H9 (cell line): ENCODE results near the gene WDR37. TPM values are rescaled to one million over a fixed set of nuclear protein-coding genes. Genes with fewer than 3 reads are reported as not detected.

Experiments
- DNase-seq: peaks from one replicate; pipeline ENCODE4 v3.0.0-alpha.2; 2017
- H2AFZ ChIP-seq: one replicate; pipeline ENCODE4 v1.6.1; 2013; ENCODE audit warnings: mild to moderate bottlenecking, low read length, control low read depth, moderate library complexity
- H2AK5ac ChIP-seq: 2 replicates; pipeline ENCODE4 v1.6.1; 2013; ENCODE audit warnings: low read length, control low read depth, mixed read lengths; ENCODE audit not compliant: insufficient read length
- H2BK120ac ChIP-seq: one replicate; pipeline ENCODE4 v1.6.1; 2013; ENCODE audit warnings: low read depth, mild to moderate bottlenecking, low read length, control low read depth, inconsistent platforms; ENCODE audit not compliant: poor library complexity, severe bottlenecking
- H2BK12ac ChIP-seq: 2 replicates; pipeline ENCODE4 v1.6.1; 2013; ENCODE audit warnings: low read length, control low read depth, mixed read lengths, low read depth; ENCODE audit not compliant: insufficient read length
- H2BK15ac ChIP-seq: 2 replicates; pipeline ENCODE4 v1.6.1; 2013; ENCODE audit warnings: low read depth, low read length, control low read depth
- H2BK20ac ChIP-seq: one replicate; pipeline ENCODE4 v1.6.1; 2013; ENCODE audit warnings: low read depth, mild to moderate bottlenecking, low read length, control low read depth, inconsistent platforms; ENCODE audit not compliant: poor library complexity, severe bottlenecking
- H2BK5ac ChIP-seq: 2 replicates; pipeline ENCODE4 v1.6.1; 2013; ENCODE audit warnings: low read length, control low read depth, mixed read lengths; ENCODE audit not compliant: insufficient read length
- H3K14ac ChIP-seq: 2 replicates; pipeline ENCODE4 v1.6.1; 2013; ENCODE audit warnings: low read length, control low read depth; ENCODE audit not compliant: insufficient read depth
- H3K18ac ChIP-seq: 2 replicates; pipeline ENCODE4 v1.6.1; 2013; ENCODE audit warnings: low read depth, mild to moderate bottlenecking, mixed read lengths, low read length, control low read depth; ENCODE audit not compliant: insufficient read length
- H3K23ac ChIP-seq: 2 replicates; pipeline ENCODE4 v1.6.1; 2013; ENCODE audit warnings: low read length, control low read depth, mixed read lengths, low read depth; ENCODE audit not compliant: insufficient read length
- H3K23me2 ChIP-seq: 2 replicates; pipeline ENCODE4 v1.6.1; 2013; ENCODE audit warnings: low read depth, mild to moderate bottlenecking, mixed read lengths, low read length, control low read depth; ENCODE audit not compliant: insufficient read length, poor library complexity, severe bottlenecking
- H3K27ac ChIP-seq: 2 replicates; pipeline ENCODE4 v1.5.1; 2013; ENCODE audit warnings: low read length, control low read depth, mixed read lengths, low read depth; ENCODE audit not compliant: insufficient read length
- H3K27me3 ChIP-seq: 2 replicates; pipeline ENCODE4 v1.6.1; 2013; ENCODE audit warnings: low read length, control low read depth, inconsistent platforms; ENCODE audit not compliant: insufficient read depth
- H3K4ac ChIP-seq: 2 replicates; pipeline ENCODE4 v1.6.1; 2013; ENCODE audit warnings: low read depth, mild to moderate bottlenecking, control low read depth, inconsistent platforms, low read length, moderate library complexity
- H3K4me1 ChIP-seq: 2 replicates; pipeline ENCODE4 v1.6.1; 2013; ENCODE audit warnings: low read length, control low read depth, inconsistent platforms; ENCODE audit not compliant: insufficient read depth
- H3K4me2 ChIP-seq: 2 replicates; pipeline ENCODE4 v1.6.1; 2013; ENCODE audit warnings: low read length, control low read depth, mixed read lengths; ENCODE audit not compliant: insufficient read length, insufficient read depth
- H3K56ac ChIP-seq: 2 replicates; pipeline ENCODE4 v1.6.1; 2013; ENCODE audit warnings: low read depth, mild to moderate bottlenecking, mixed read lengths, low read length, control low read depth; ENCODE audit not compliant: insufficient read length
- H3K79me1 ChIP-seq: 2 replicates; pipeline ENCODE4 v1.6.1; 2013; ENCODE audit warnings: low read depth, mild to moderate bottlenecking, moderate library complexity, low read length, control low read depth, inconsistent platforms; ENCODE audit not compliant: insufficient read depth, poor library complexity, severe bottlenecking
- H3K79me2 ChIP-seq: 2 replicates; pipeline ENCODE4 v1.6.1; 2013; ENCODE audit warnings: low read length, control low read depth, inconsistent platforms; ENCODE audit not compliant: insufficient read depth
- H3K9ac ChIP-seq: 2 replicates; pipeline ENCODE4 v1.6.1; 2013; ENCODE audit warnings: low read length, control low read depth, mixed read lengths; ENCODE audit not compliant: insufficient read length; ENCODE audit errors: extremely low read depth
- H3K9me3 ChIP-seq: one replicate; pipeline ENCODE4 v1.6.1; 2013; ENCODE audit warnings: low read depth, low read length, inconsistent platforms; ENCODE audit not compliant: control insufficient read depth
- H3T11ph ChIP-seq: one replicate; pipeline ENCODE4 v1.6.1; 2013; ENCODE audit warnings: mild to moderate bottlenecking, low read length, control low read depth, inconsistent platforms
- H4K20me1 ChIP-seq: one replicate; pipeline ENCODE4 v1.6.1; 2013; ENCODE audit not compliant: control insufficient read depth, insufficient read length, insufficient read depth
- H4K5ac ChIP-seq: 2 replicates; pipeline ENCODE4 v1.6.1; 2013; ENCODE audit warnings: low read depth, mild to moderate bottlenecking, mixed read lengths, low read length, control low read depth; ENCODE audit not compliant: insufficient read length
- H4K8ac ChIP-seq: replicated peaks from 2 replicates; pipeline ENCODE4 v1.6.1; 2013; ENCODE audit warnings: low read length, control low read depth, mixed read lengths, low read depth; ENCODE audit not compliant: insufficient read length
- H4K91ac ChIP-seq: 2 replicates; pipeline ENCODE4 v1.6.1; 2013; ENCODE audit warnings: low read depth, mild to moderate bottlenecking, moderate library complexity, mixed read lengths, low read length, control low read depth; ENCODE audit not compliant: insufficient read length
- H3K27ac Mint-ChIP-seq, 3 experiments: 2 replicates in 2 of 3; 3 replicates in 1 of 3; pipeline ENCODE4 v1.8.0; 2020 to 2021; ENCODE audit warnings: mixed read lengths in 3 of 3, mild to moderate bottlenecking in 1 of 3, moderate library complexity in 1 of 3
- H3K27me3 Mint-ChIP-seq: 2 replicates; pipeline ENCODE4 v1.8.0; 2021; ENCODE audit warnings: low read depth, mild to moderate bottlenecking, moderate library complexity, mixed read lengths
- H3K36me3 Mint-ChIP-seq, 3 experiments: 2 replicates in 2 of 3; 3 replicates in 1 of 3; pipeline ENCODE4 v1.8.0; 2020 to 2021; ENCODE audit warnings: low read depth in 3 of 3, mixed read lengths in 3 of 3; ENCODE audit not compliant: insufficient read depth in 1 of 3
- H3K4me1 Mint-ChIP-seq, 2 experiments: 2 replicates each; pipeline ENCODE4 v1.8.0; 2020; ENCODE audit warnings: mixed read lengths in 2 of 2
- H3K4me3 Mint-ChIP-seq, 2 experiments: 2 replicates in 1 of 2; 3 replicates in 1 of 2; pipeline ENCODE4 v1.8.0; 2020 to 2021; ENCODE audit warnings: mild to moderate bottlenecking in 2 of 2, mixed read lengths in 2 of 2, moderate library complexity in 1 of 2
- H3K9me3 Mint-ChIP-seq, 2 experiments: 2 replicates in 1 of 2; 3 replicates in 1 of 2; pipeline ENCODE4 v1.8.0; 2020; ENCODE audit warnings: mild to moderate bottlenecking in 2 of 2, mixed read lengths in 2 of 2, moderate library complexity in 1 of 2
- WGBS: extraction: QIAGEN DNeasy Blood & Tissue Kit; methylation state at CpG from one replicate; pipeline ENCODE4 v1.1.7; 2013; ENCODE audit warnings: missing lambda C conversion rate, low lambda C conversion rate, mixed read lengths; ENCODE audit not compliant: insufficient read length; ENCODE audit errors: extremely low coverage; 5-methylcytosine and 5-hydroxymethylcytosine counted together
- total RNA-seq: library from RNA; stranded (reverse); gene quantifications from 2 replicates; pipeline ENCODE4 v1.2.1, GENCODE V29; 2021
- TF ChIP-seq, protein P1 (sequence below): fragments of 200-600 bp; sonication (generic); conservative IDR thresholded peaks from 3 replicates; pipeline ENCODE4 v1.8.0; 2021; ENCODE audit warnings: antibody characterized with exemption, mild to moderate bottlenecking

The WDR37 gene
- total RNA-seq, 1 experiment from 2014 or later = 13.1 TPM

GRCh38 chr10:1172256-1172984 is 116.2 kb downstream of the WDR37 start:
- H3K23ac ChIP-seq = no peak overlapping the region
- no peak overlapping the region for H3K4me2 ChIP-seq
- H2BK20ac ChIP-seq = no peak overlapping the region
- Mint-ChIP-seq H3K36me3 (no peaks in the 10 kb centered on the region), H3K4me3 (no peak overlapping the region), H3K27me3 (peaks cover 4% of the 10 kb centered on the region), H3K27ac (peak overlapping the region in 1 of 3 experiments; percentile 29; a peak in 1 of 7 replicates), H3K9me3 (no peaks in the 10 kb centered on the region), H3K4me1 (peaks cover 0 to 11% of the 10 kb centered on the region in 2 experiments; a peak in 2 of 4 replicates)
- no peak overlapping the region for H2AK5ac ChIP-seq
- H3K27me3 ChIP-seq = no peaks in the 10 kb centered on the region
- H3K14ac ChIP-seq = no peak overlapping the region
- H4K20me1 ChIP-seq = no peaks in the 10 kb centered on the region
- H2BK15ac ChIP-seq = no peak overlapping the region
- H3K9me3 ChIP-seq = no peaks in the 10 kb centered on the region
- no peaks in the 10 kb centered on the region for H3K79me1 ChIP-seq
- H3K56ac ChIP-seq = no peak overlapping the region
- DNase-seq = no peak
- H3K79me2 ChIP-seq = no peaks in the 10 kb centered on the region
- H2BK5ac ChIP-seq = no peak overlapping the region
- no peak overlapping the region for H4K5ac ChIP-seq
- H2BK12ac ChIP-seq = no peak overlapping the region
- H3K4ac ChIP-seq = no peak overlapping the region
- H3K27ac ChIP-seq = no peak overlapping the region
- H3K4me1 ChIP-seq = no peaks in the 10 kb centered on the region
- no peak overlapping the region for H2AFZ ChIP-seq
- no peak overlapping the region for H4K91ac ChIP-seq
- H3K18ac ChIP-seq = no peak overlapping the region
- no peak overlapping the region for H3T11ph ChIP-seq
- no CpG with 5 or more reads among the region's 15 CpGs for WGBS
- H3K23me2 ChIP-seq = no peaks in the 10 kb centered on the region
- no peak overlapping the region for H2BK120ac ChIP-seq
- TF ChIP-seq, protein P1, sequence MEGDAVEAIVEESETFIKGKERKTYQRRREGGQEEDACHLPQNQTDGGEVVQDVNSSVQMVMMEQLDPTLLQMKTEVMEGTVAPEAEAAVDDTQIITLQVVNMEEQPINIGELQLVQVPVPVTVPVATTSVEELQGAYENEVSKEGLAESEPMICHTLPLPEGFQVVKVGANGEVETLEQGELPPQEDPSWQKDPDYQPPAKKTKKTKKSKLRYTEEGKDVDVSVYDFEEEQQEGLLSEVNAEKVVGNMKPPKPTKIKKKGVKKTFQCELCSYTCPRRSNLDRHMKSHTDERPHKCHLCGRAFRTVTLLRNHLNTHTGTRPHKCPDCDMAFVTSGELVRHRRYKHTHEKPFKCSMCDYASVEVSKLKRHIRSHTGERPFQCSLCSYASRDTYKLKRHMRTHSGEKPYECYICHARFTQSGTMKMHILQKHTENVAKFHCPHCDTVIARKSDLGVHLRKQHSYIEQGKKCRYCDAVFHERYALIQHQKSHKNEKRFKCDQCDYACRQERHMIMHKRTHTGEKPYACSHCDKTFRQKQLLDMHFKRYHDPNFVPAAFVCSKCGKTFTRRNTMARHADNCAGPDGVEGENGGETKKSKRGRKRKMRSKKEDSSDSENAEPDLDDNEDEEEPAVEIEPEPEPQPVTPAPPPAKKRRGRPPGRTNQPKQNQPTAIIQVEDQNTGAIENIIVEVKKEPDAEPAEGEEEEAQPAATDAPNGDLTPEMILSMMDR = no peak
- H4K8ac ChIP-seq = no peak overlapping the region
- H3K9ac ChIP-seq = no peak overlapping the region
